Fibroblast of mammary gland (primary cell): ENCODE results near the gene APOL3.
A peak's percentile ranks its signal among the peaks of the same experiment; 100 is the strongest.

ENCODE experiments used
- DNase-seq: peaks from one replicate; pipeline ENCODE4 v3.0.0-alpha.2; 2010; ENCODE audit warnings: low read depth
- H3K4me3 ChIP-seq: 2 replicates; pipeline ENCODE4 v1.5.1; 2011; ENCODE audit warnings: low read depth, mild to moderate bottlenecking, low read length, moderate library complexity; ENCODE audit not compliant: control insufficient read depth
- TF ChIP-seq, protein P1 (sequence below): conservative IDR thresholded peaks from 2 replicates; pipeline ENCODE4 v1.5.1; 2011; ENCODE audit warnings: low read depth, low read length, inconsistent platforms; ENCODE audit not compliant: control insufficient read depth, insufficient read depth

Gene APOL3

DNA sequence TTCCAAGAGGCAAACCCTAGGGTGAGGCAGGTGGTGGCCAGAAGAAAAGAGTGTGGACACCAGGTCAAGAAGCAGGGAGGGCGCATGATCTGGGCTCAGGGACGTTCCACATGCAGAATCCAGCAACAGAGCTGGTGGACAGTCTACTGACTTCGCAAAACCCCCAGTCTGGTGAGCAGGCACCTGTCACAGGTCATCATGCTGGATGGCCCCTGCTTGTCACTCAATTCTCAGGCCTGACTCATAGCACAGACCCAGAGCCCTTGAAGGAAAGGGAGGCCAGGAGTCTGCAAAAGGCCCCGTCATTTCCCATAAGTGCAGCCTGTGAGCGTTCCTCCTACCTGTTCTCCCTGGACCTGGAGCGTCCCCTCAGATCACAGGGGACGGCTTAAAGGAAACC is 22.9 kb upstream of the APOL3 start:
- DNase-seq, result no peak
- H3K4me3 ChIP-seq, result no peak overlapping the region
- TF ChIP-seq, protein P1, sequence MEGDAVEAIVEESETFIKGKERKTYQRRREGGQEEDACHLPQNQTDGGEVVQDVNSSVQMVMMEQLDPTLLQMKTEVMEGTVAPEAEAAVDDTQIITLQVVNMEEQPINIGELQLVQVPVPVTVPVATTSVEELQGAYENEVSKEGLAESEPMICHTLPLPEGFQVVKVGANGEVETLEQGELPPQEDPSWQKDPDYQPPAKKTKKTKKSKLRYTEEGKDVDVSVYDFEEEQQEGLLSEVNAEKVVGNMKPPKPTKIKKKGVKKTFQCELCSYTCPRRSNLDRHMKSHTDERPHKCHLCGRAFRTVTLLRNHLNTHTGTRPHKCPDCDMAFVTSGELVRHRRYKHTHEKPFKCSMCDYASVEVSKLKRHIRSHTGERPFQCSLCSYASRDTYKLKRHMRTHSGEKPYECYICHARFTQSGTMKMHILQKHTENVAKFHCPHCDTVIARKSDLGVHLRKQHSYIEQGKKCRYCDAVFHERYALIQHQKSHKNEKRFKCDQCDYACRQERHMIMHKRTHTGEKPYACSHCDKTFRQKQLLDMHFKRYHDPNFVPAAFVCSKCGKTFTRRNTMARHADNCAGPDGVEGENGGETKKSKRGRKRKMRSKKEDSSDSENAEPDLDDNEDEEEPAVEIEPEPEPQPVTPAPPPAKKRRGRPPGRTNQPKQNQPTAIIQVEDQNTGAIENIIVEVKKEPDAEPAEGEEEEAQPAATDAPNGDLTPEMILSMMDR, result no peak

DNA sequence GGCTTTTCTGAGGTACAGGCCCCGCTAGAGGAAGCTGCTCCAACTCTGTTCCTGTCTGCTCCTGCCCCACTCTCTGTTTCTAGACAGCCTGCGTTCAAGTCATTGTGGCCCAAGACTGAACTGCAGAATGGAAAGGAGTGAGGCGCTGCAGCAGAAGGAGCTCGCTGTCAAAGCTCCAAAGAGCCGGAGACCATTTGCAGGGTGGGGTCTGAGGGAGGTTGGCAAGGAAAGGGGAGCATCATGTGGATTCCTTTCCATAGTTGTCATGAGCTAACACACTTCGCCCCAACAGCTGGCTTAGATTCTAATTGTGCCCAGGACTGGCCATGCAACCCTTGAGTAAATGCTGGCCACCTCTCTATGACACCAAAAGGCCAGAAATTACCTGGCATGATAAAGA is 22.3 kb upstream of the APOL3 start:
- H3K4me3 ChIP-seq, result no peak overlapping the region
- TF ChIP-seq, protein P1, result no peak
- DNase-seq, result no peak

DNA sequence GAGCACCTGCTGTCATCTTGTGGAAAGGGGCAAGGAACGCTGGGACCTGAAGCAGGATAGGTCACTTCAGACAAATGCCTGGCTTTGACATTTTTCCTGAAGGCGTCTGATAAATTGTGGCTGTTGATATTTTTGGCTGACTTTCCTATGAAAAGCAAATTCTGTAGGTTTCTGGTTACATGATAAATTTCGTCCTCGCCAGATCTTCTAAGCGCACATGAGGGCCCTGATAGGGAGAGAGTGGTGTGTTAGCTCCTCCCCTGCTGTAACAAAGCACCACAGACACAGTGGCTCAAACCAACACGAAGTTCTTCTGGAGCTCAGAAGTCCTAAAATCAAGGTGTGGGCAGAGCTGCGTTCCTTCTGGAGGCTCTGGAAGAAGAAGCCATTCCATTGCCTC is 21.5 kb upstream of the APOL3 start:
- DNase-seq, result no peak
- TF ChIP-seq, protein P1, result no peak

DNA sequence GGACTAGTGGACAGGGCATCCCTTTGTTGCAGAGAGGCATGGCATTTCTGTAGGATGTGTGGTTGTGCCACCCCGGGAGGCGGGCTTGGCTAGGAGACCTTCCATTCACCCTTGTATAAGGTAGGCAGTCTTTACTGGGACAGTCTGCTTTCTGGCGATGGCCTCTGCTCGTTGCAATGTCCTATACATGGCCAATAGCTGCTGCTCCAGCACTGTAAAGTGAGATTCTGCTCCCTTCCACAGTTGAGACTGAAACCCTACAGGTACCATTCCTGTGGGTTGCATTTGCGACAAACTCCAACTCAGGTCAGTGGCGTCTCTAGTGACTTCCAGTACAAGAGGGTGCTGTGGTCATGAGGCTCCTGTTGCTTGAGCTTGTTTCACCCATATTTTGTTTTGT is 20.4 kb upstream of the APOL3 start:
- no peak for DNase-seq
- no peak overlapping the region for H3K4me3 ChIP-seq
- TF ChIP-seq, protein P1, result no peak

More for the DNA sequence above, 21.5 kb upstream of the APOL3 start:
- H3K4me3 ChIP-seq, result no peak overlapping the region

DNA sequence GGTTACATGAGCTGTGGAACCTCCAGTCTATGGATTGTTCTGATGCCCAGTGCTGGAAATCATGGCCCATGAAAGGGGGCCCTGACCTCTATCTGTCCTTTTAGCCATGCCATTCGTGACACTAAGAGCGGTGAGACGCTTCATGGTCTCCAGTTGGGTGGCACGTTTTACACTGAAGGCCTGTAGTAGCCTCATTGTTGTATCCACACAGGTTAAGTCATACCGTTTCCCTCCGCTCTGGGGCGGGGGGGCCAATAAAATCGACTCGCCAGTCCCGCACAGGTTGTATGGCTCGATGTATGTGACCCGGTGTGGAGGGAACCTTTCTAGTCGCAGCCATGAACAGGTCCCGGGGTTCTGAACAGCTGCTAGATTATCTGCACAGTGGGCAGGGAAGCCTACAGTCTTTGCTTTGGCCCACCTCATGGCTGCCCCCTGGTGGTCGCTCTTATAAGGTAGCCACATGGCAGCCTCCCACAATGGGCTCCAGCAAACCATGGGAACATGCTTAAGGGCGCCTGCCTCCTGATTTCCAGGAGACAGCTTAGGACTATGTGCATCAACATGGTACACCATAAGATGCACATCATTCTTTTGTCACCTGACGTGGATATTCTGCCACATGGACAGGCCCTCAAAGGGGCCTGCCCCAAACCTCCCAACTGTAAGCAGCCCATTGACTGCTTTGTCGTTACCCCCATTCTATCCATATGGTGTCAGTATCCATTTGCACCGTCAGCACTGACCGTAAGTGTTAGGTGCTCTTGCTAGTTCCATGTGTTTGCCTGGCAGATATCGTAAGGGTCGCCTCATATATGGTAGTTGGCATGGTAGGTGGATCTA is 19.7 kb upstream of the APOL3 start:
- peak; percentile 63 for DNase-seq
- H3K4me3 ChIP-seq, result no peak overlapping the region
- TF ChIP-seq, protein P1, result peak; percentile 87

DNA sequence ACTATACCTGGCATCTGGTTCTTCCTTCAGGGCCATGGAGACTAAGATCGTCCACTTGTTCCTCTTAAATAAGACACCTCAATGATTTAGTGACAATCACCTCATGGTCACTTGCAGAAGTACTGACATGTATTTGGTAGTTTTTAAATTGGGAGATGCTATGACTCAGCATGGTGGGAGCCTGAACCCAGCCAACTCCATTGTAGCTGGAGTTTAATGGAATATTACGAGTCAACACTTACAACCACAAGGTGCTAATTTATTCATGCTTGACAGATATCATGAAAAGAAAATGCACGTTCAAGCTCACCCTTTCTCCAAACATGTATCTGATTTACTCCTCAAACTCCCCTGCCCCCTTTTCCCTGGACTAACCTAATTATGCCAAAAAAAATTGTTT is 16.6 kb upstream of the APOL3 start:
- no peak for DNase-seq
- TF ChIP-seq, protein P1, result no peak
- H3K4me3 ChIP-seq, result no peak overlapping the region
